Measurements from ENCODE around the gene MYO1E. TPM values are rescaled to one million over a fixed set of nuclear protein-coding genes. Genes with fewer than 3 reads are reported as not detected.

Gene MYO1E
- total and polyA plus RNA-seq, 4 experiments from 2014 or later: 2.1 to 4.6 TPM; not detected in 2

DNA sequence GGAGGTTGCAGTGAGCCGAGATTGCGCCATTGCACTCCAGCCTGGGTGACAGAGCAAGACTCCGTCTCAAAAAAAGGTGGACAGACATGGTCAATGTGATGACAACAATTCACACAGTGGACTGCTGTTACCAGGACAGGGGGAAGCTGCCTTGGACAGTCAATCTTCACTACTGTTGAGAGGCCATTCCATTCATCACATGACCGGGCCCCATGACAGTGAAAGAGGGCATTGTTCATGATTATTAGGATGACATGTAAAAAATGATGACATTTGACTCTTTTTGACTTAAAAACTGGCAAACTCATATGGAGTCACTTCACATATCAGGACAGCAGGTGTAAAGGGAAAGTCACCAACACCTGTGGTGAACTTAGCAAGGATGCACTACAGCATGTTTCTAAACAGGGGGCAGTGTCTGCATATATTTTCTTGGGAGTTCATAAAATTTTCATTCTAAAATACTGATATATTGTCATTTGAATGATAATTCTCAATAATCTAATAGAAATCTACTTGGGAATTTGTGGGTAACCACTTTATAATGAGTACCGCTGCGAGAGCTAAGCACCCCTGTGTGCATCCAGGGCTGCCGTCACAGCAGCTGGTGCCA, 200.3 kb downstream of the MYO1E start:
- intact Hi-C loops (cut with micrococcal nuclease): no loop called here
- no peak overlapping the region for H3K4me3 Mint-ChIP-seq
- no peaks in the 10 kb centered on the region for H3K36me3 ChIP-seq (ENCODE audit: insufficient read depth, low read length)

GRCh38 chr15:59171067-59171397, 201.6 kb downstream of the MYO1E start:
- Histone ChIP-seq H3K27ac (ENCODE audit: low read depth, low read length) (no peak overlapping the region), H3K9me3 (ENCODE audit: control insufficient read depth in 1 of 2, low read length in 2 of 2) (no peaks in the 10 kb centered on the region), H3K27me3 (ENCODE audit: insufficient read depth, low read length) (no peaks in the 10 kb centered on the region), H3K36me3 (ENCODE audit: insufficient read depth, low read length) (no peaks in the 10 kb centered on the region), H3K4me3 (ENCODE audit: low read length in 2 of 2) (no peak overlapping the region), H3K4me1 (ENCODE audit: insufficient read depth, low read length) (no peaks in the 10 kb centered on the region)
- no peaks in the 10 kb centered on the region for H3K36me3 Mint-ChIP-seq
- H3K4me1 Mint-ChIP-seq: no peaks in the 10 kb centered on the region
- H3K27ac Mint-ChIP-seq: no peak overlapping the region
- POLR2A ChIA-PET (ENCODE audit: partially characterized antibody): no interaction called here
- intact Hi-C loops (cut with micrococcal nuclease): no loop called here
- peaks cover 1% of the 10 kb centered on the region in 2 donors for H3K27me3 Mint-ChIP-seq
- CTCF ChIA-PET (ENCODE audit: partially characterized antibody): no interaction called here
- DNase-seq: no peak
- H3K4me3 Mint-ChIP-seq: no peak overlapping the region
- peaks cover 0 to 4% (median 0%) of the 10 kb centered on the region in 8 donors for H3K9me3 Mint-ChIP-seq

More for the DNA sequence above, 200.3 kb downstream of the MYO1E start:
- Mint-ChIP-seq H3K9me3 (peaks cover 0 to 4% (median 0%) of the 10 kb centered on the region in 8 donors), H3K27me3 (peaks cover 1 to 4% of the 10 kb centered on the region in 2 donors), H3K4me1 (no peaks in the 10 kb centered on the region), H3K27ac (no peak overlapping the region), H3K36me3 (no peaks in the 10 kb centered on the region)
- H3K9me3 ChIP-seq (ENCODE audit: control insufficient read depth in 1 of 2, low read length in 2 of 2): no peaks in the 10 kb centered on the region
- H3K27ac ChIP-seq (ENCODE audit: low read depth, low read length): no peak overlapping the region
- no peak for DNase-seq
- ChIA-PET CTCF (ENCODE audit: partially characterized antibody) (no interaction called here), POLR2A (ENCODE audit: partially characterized antibody) (no interaction called here)
- no peaks in the 10 kb centered on the region for H3K4me1 ChIP-seq (ENCODE audit: insufficient read depth, low read length)
- no peaks in the 10 kb centered on the region for H3K27me3 ChIP-seq (ENCODE audit: insufficient read depth, low read length)
- H3K4me3 ChIP-seq (ENCODE audit: low read length in 2 of 2): no peak overlapping the region

DNA sequence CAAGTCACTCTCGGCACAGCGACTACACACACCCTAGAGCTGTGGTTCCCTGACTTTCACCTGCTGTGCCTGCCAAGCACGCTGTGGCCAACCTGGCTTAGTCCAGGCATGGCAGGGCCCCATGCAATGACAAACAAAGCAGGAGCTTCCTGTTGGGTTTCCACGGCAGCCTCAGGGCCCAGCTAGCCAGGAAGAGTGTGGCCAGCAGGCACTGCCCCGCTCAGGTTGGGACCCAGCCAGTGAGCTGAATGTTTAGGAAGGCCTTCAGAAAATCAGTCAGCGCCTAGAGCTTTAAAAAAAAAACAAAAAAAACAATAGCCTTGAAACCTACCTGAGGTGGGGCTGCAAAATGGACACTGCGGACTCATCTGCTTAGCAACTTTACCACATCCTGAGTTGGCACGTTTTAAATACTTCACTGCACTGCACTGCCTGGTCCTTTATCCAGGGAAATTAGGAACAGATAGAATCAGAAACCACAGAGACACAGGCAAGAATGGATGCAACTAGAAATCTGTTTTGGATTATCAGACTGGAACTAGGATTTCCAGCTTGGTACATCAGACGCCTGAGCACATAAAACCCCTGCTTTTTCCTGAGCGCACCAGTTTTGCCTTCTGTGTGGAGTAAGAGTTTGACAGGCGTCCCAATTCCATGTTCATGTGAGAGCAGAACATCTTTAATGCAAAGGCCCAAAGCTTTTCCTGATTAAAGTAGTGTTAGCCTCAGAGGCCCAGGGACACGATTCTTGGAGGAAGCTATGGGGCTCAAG, 202.2 kb downstream of the MYO1E start:
- CTCF ChIA-PET (ENCODE audit: partially characterized antibody): interaction anchor here (0.8 kb wide), 1 partner anchor 330 kb away, joined by 3 read pairs; no protein-coding TSS in a partner anchor
- Mint-ChIP-seq H3K27me3 (peaks cover 0 to 1% of the 10 kb centered on the region in 2 donors), H3K27ac (no peak overlapping the region), H3K9me3 (peaks cover 0 to 4% (median 0%) of the 10 kb centered on the region in 8 donors), H3K36me3 (no peaks in the 10 kb centered on the region), H3K4me3 (no peak overlapping the region), H3K4me1 (no peaks in the 10 kb centered on the region)
- H3K27ac ChIP-seq (ENCODE audit: low read depth, low read length): no peak overlapping the region
- no peaks in the 10 kb centered on the region for H3K36me3 ChIP-seq (ENCODE audit: insufficient read depth, low read length)
- no peaks in the 10 kb centered on the region for H3K9me3 ChIP-seq (ENCODE audit: control insufficient read depth in 1 of 2, low read length in 2 of 2)
- H3K4me1 ChIP-seq (ENCODE audit: insufficient read depth, low read length): no peaks in the 10 kb centered on the region
- no peak for DNase-seq
- no peak overlapping the region for H3K4me3 ChIP-seq (ENCODE audit: low read length in 2 of 2)
- intact Hi-C loops (cut with micrococcal nuclease): no loop called here
- POLR2A ChIA-PET (ENCODE audit: partially characterized antibody): no interaction called here
- no peaks in the 10 kb centered on the region for H3K27me3 ChIP-seq (ENCODE audit: insufficient read depth, low read length)

DNA sequence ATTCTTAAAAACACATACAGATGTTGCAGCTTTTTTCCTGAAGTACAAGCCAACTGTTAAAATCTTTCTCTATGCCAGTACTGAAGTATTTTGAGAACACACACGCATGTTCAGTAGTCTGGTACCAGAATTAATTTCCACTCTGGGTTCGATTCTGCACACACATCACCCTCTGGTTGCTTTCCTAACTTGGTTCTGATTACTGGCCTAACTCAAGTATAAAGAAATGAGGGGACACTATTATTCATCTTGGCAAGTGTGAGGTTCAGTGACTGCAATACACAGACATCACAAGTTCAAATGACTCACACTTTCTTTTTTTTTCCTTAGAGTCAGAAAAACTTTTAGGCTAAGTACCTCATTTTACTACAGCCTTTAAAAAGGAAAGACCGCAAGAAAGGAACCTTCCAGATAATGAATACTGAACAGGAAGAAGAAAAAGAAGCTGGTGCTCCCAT, 203.4 kb downstream of the MYO1E start:
- no peak overlapping the region for H3K4me3 ChIP-seq (ENCODE audit: low read length in 2 of 2)
- H3K4me1 Mint-ChIP-seq: no peaks in the 10 kb centered on the region
- POLR2A ChIA-PET (ENCODE audit: partially characterized antibody): no interaction called here

DNA sequence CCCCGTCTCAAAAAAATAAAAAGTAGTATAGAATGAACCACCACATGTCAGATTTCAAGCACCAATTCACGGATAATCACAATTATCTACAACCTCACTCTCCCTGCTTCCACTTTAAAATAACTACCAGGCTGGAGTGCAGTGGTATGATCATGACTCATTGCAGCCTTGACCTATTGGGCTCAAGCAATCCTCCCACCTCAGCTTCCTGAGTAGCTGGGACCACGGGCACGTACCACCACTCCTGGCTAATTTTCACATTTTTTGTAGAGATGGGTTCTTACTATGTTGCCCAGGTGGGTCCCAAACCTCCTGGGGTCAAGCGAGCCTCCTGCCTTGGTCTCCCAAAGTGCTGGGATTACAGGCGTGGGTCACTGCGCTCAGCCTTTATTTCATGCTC, 204.1 kb downstream of the MYO1E start:
- ChIA-PET CTCF (ENCODE audit: partially characterized antibody) (no interaction called here), POLR2A (ENCODE audit: partially characterized antibody) (no interaction called here)
- Mint-ChIP-seq H3K27ac (no peak overlapping the region), H3K36me3 (no peaks in the 10 kb centered on the region), H3K27me3 (no peaks in the 10 kb centered on the region), H3K4me3 (no peak overlapping the region), H3K9me3 (peaks cover 0 to under 1% (median 0%) of the 10 kb centered on the region in 8 donors), H3K4me1 (no peaks in the 10 kb centered on the region)
- H3K4me1 ChIP-seq (ENCODE audit: insufficient read depth, low read length): no peaks in the 10 kb centered on the region
- intact Hi-C loops (cut with micrococcal nuclease): no loop called here
- H3K36me3 ChIP-seq (ENCODE audit: insufficient read depth, low read length): no peaks in the 10 kb centered on the region
- H3K4me3 ChIP-seq (ENCODE audit: low read length in 2 of 2): no peak overlapping the region
- H3K27ac ChIP-seq (ENCODE audit: low read depth, low read length): no peak overlapping the region
- no peak for DNase-seq
- no peaks in the 10 kb centered on the region for H3K27me3 ChIP-seq (ENCODE audit: insufficient read depth, low read length)
- H3K9me3 ChIP-seq (ENCODE audit: control insufficient read depth in 1 of 2, low read length in 2 of 2): no peaks in the 10 kb centered on the region

More for the DNA sequence above, 203.4 kb downstream of the MYO1E start:
- Histone ChIP-seq H3K27me3 (ENCODE audit: insufficient read depth, low read length) (no peaks in the 10 kb centered on the region), H3K9me3 (ENCODE audit: control insufficient read depth in 1 of 2, low read length in 2 of 2) (no peaks in the 10 kb centered on the region), H3K36me3 (ENCODE audit: insufficient read depth, low read length) (no peaks in the 10 kb centered on the region), H3K27ac (ENCODE audit: low read depth, low read length) (no peak overlapping the region), H3K4me1 (ENCODE audit: insufficient read depth, low read length) (no peaks in the 10 kb centered on the region)
- CTCF ChIA-PET (ENCODE audit: partially characterized antibody): no interaction called here
- Mint-ChIP-seq H3K9me3 (peaks cover 0 to 4% (median 0%) of the 10 kb centered on the region in 8 donors), H3K27ac (no peak overlapping the region), H3K4me3 (no peak overlapping the region), H3K27me3 (no peaks in the 10 kb centered on the region), H3K36me3 (no peaks in the 10 kb centered on the region)
- intact Hi-C loops (cut with micrococcal nuclease): no loop called here
- DNase-seq: no peak

DNA sequence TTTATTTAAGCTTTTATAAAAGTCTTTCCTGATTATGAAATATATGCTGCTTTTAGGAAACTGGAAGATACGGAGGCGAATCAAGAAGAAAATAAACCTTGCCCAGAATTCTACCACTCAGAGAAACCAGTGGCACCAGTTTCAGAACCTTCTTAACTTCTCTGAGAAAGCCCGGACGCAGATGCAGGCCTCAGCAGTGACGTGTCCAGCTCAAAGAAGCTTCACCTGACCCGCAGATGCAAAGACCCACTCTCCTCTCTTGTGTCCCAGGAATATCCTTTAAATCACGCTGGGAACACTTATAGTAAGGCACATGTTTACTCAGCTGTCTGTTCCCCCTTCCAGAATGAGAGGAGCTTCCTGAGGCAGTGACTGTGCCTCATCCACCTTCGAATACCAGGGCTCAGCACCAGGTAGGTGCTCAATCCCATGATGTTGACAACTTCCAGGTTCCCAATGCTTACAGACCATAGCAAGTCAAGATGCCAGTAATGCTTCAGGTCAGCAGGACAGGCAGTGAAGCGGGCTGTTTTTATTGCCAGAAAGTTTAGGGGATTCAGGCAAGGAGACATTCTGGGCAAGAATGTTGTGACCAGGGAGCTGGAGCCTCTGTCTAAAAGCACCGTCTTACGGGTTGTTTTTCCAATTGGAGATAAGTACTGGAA, 205.9 kb downstream of the MYO1E start:
- Mint-ChIP-seq H3K9me3 (no peaks in the 10 kb centered on the region), H3K36me3 (no peaks in the 10 kb centered on the region), H3K27ac (no peak overlapping the region), H3K4me1 (no peaks in the 10 kb centered on the region), H3K27me3 (no peaks in the 10 kb centered on the region), H3K4me3 (no peak overlapping the region)
- Histone ChIP-seq H3K36me3 (ENCODE audit: insufficient read depth, low read length) (no peaks in the 10 kb centered on the region), H3K4me3 (ENCODE audit: low read length in 2 of 2) (no peak overlapping the region), H3K27ac (ENCODE audit: low read depth, low read length) (no peak overlapping the region), H3K27me3 (ENCODE audit: insufficient read depth, low read length) (no peaks in the 10 kb centered on the region), H3K4me1 (ENCODE audit: insufficient read depth, low read length) (no peaks in the 10 kb centered on the region), H3K9me3 (ENCODE audit: control insufficient read depth in 1 of 2, low read length in 2 of 2) (no peaks in the 10 kb centered on the region)
- POLR2A ChIA-PET (ENCODE audit: partially characterized antibody): no interaction called here
- no peak for DNase-seq
- intact Hi-C loops (cut with micrococcal nuclease): no loop called here
- CTCF ChIA-PET (ENCODE audit: partially characterized antibody): interaction anchor here (1.4 kb wide), 1 partner anchor 28 kb away, joined by 3 read pairs; no protein-coding TSS in a partner anchor

DNA sequence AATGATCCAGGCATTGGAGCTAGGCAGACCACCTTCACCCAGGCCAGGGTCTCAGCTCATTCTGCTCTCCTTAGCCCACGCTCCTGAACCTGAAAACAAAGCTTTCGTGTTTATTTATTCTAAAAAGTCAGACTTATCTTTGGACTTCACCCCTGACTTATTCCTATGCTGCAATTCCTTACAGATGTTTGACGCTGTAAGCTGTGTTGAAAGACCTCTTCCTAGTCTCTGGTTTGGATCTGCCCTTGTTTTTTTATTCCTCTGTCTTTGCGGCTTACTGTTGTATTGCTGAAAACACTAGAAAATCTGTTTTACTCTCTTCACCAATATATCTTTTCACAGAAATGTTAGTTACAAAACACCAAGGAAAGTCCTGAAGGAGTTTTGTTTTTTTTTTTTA, 206.5 kb downstream of the MYO1E start:
- intact Hi-C loops (cut with micrococcal nuclease): no loop called here
- CTCF ChIA-PET (ENCODE audit: partially characterized antibody): interaction anchor here (0.6 to 1.4 kb wide), 3 partner anchors 28 to 363 kb away, joined by 3 to 4 read pairs (median 3); no protein-coding TSS in a partner anchor
- no peak overlapping the region for H3K4me3 ChIP-seq (ENCODE audit: low read length in 2 of 2)
- H3K9me3 ChIP-seq (ENCODE audit: control insufficient read depth in 1 of 2, low read length in 2 of 2): no peaks in the 10 kb centered on the region
- Mint-ChIP-seq H3K36me3 (no peaks in the 10 kb centered on the region), H3K9me3 (no peaks in the 10 kb centered on the region), H3K4me1 (no peaks in the 10 kb centered on the region), H3K27ac (no peak overlapping the region), H3K27me3 (no peaks in the 10 kb centered on the region), H3K4me3 (no peak overlapping the region)
- H3K27me3 ChIP-seq (ENCODE audit: insufficient read depth, low read length): no peaks in the 10 kb centered on the region
- DNase-seq: no peak
- H3K4me1 ChIP-seq (ENCODE audit: insufficient read depth, low read length): no peaks in the 10 kb centered on the region
- no peak overlapping the region for H3K27ac ChIP-seq (ENCODE audit: low read depth, low read length)
- no peaks in the 10 kb centered on the region for H3K36me3 ChIP-seq (ENCODE audit: insufficient read depth, low read length)
- POLR2A ChIA-PET (ENCODE audit: partially characterized antibody): no interaction called here

All from CD4-positive, alpha-beta memory T cell (primary cell).